H9 (cell line): ENCODE measurements around the gene AQP12A. TPM values are rescaled to one million over a fixed set of nuclear protein-coding genes. Genes with fewer than 3 reads are reported as not detected.
A peak's percentile ranks its signal among the peaks of the same experiment; 100 is the strongest.

ENCODE experiments used
- DNase-seq: peaks from one replicate; pipeline ENCODE4 v3.0.0-alpha.2; 2017
- H2AFZ ChIP-seq: one replicate; pipeline ENCODE4 v1.6.1; 2013; ENCODE audit warnings: mild to moderate bottlenecking, low read length, control low read depth, moderate library complexity
- H2AK5ac ChIP-seq: 2 replicates; pipeline ENCODE4 v1.6.1; 2013; ENCODE audit warnings: low read length, control low read depth, mixed read lengths; ENCODE audit not compliant: insufficient read length
- H2BK120ac ChIP-seq: one replicate; pipeline ENCODE4 v1.6.1; 2013; ENCODE audit warnings: low read depth, mild to moderate bottlenecking, low read length, control low read depth, inconsistent platforms; ENCODE audit not compliant: poor library complexity, severe bottlenecking
- H2BK12ac ChIP-seq: 2 replicates; pipeline ENCODE4 v1.6.1; 2013; ENCODE audit warnings: low read length, control low read depth, mixed read lengths, low read depth; ENCODE audit not compliant: insufficient read length
- H2BK15ac ChIP-seq: 2 replicates; pipeline ENCODE4 v1.6.1; 2013; ENCODE audit warnings: low read depth, low read length, control low read depth
- H2BK20ac ChIP-seq: one replicate; pipeline ENCODE4 v1.6.1; 2013; ENCODE audit warnings: low read depth, mild to moderate bottlenecking, low read length, control low read depth, inconsistent platforms; ENCODE audit not compliant: poor library complexity, severe bottlenecking
- H2BK5ac ChIP-seq: 2 replicates; pipeline ENCODE4 v1.6.1; 2013; ENCODE audit warnings: low read length, control low read depth, mixed read lengths; ENCODE audit not compliant: insufficient read length
- H3K14ac ChIP-seq: 2 replicates; pipeline ENCODE4 v1.6.1; 2013; ENCODE audit warnings: low read length, control low read depth; ENCODE audit not compliant: insufficient read depth
- H3K18ac ChIP-seq: 2 replicates; pipeline ENCODE4 v1.6.1; 2013; ENCODE audit warnings: low read depth, mild to moderate bottlenecking, mixed read lengths, low read length, control low read depth; ENCODE audit not compliant: insufficient read length
- H3K23ac ChIP-seq: 2 replicates; pipeline ENCODE4 v1.6.1; 2013; ENCODE audit warnings: low read length, control low read depth, mixed read lengths, low read depth; ENCODE audit not compliant: insufficient read length
- H3K23me2 ChIP-seq: 2 replicates; pipeline ENCODE4 v1.6.1; 2013; ENCODE audit warnings: low read depth, mild to moderate bottlenecking, mixed read lengths, low read length, control low read depth; ENCODE audit not compliant: insufficient read length, poor library complexity, severe bottlenecking
- H3K27ac ChIP-seq: 2 replicates; pipeline ENCODE4 v1.5.1; 2013; ENCODE audit warnings: low read length, control low read depth, mixed read lengths, low read depth; ENCODE audit not compliant: insufficient read length
- H3K27me3 ChIP-seq: 2 replicates; pipeline ENCODE4 v1.6.1; 2013; ENCODE audit warnings: low read length, control low read depth, inconsistent platforms; ENCODE audit not compliant: insufficient read depth
- H3K4ac ChIP-seq: 2 replicates; pipeline ENCODE4 v1.6.1; 2013; ENCODE audit warnings: low read depth, mild to moderate bottlenecking, control low read depth, inconsistent platforms, low read length, moderate library complexity
- H3K4me1 ChIP-seq: 2 replicates; pipeline ENCODE4 v1.6.1; 2013; ENCODE audit warnings: low read length, control low read depth, inconsistent platforms; ENCODE audit not compliant: insufficient read depth
- H3K4me2 ChIP-seq: 2 replicates; pipeline ENCODE4 v1.6.1; 2013; ENCODE audit warnings: low read length, control low read depth, mixed read lengths; ENCODE audit not compliant: insufficient read length, insufficient read depth
- H3K56ac ChIP-seq: 2 replicates; pipeline ENCODE4 v1.6.1; 2013; ENCODE audit warnings: low read depth, mild to moderate bottlenecking, mixed read lengths, low read length, control low read depth; ENCODE audit not compliant: insufficient read length
- H3K79me1 ChIP-seq: 2 replicates; pipeline ENCODE4 v1.6.1; 2013; ENCODE audit warnings: low read depth, mild to moderate bottlenecking, moderate library complexity, low read length, control low read depth, inconsistent platforms; ENCODE audit not compliant: insufficient read depth, poor library complexity, severe bottlenecking
- H3K79me2 ChIP-seq: 2 replicates; pipeline ENCODE4 v1.6.1; 2013; ENCODE audit warnings: low read length, control low read depth, inconsistent platforms; ENCODE audit not compliant: insufficient read depth
- H3K9ac ChIP-seq: 2 replicates; pipeline ENCODE4 v1.6.1; 2013; ENCODE audit warnings: low read length, control low read depth, mixed read lengths; ENCODE audit not compliant: insufficient read length; ENCODE audit errors: extremely low read depth
- H3K9me3 ChIP-seq: one replicate; pipeline ENCODE4 v1.6.1; 2013; ENCODE audit warnings: low read depth, low read length, inconsistent platforms; ENCODE audit not compliant: control insufficient read depth
- H3T11ph ChIP-seq: one replicate; pipeline ENCODE4 v1.6.1; 2013; ENCODE audit warnings: mild to moderate bottlenecking, low read length, control low read depth, inconsistent platforms
- H4K20me1 ChIP-seq: one replicate; pipeline ENCODE4 v1.6.1; 2013; ENCODE audit not compliant: control insufficient read depth, insufficient read length, insufficient read depth
- H4K5ac ChIP-seq: 2 replicates; pipeline ENCODE4 v1.6.1; 2013; ENCODE audit warnings: low read depth, mild to moderate bottlenecking, mixed read lengths, low read length, control low read depth; ENCODE audit not compliant: insufficient read length
- H4K8ac ChIP-seq: replicated peaks from 2 replicates; pipeline ENCODE4 v1.6.1; 2013; ENCODE audit warnings: low read length, control low read depth, mixed read lengths, low read depth; ENCODE audit not compliant: insufficient read length
- H4K91ac ChIP-seq: 2 replicates; pipeline ENCODE4 v1.6.1; 2013; ENCODE audit warnings: low read depth, mild to moderate bottlenecking, moderate library complexity, mixed read lengths, low read length, control low read depth; ENCODE audit not compliant: insufficient read length
- H3K27ac Mint-ChIP-seq, 3 experiments: 2 replicates in 2 of 3; 3 replicates in 1 of 3; pipeline ENCODE4 v1.8.0; 2020 to 2021; ENCODE audit warnings: mixed read lengths in 3 of 3, mild to moderate bottlenecking in 1 of 3, moderate library complexity in 1 of 3
- H3K27me3 Mint-ChIP-seq: 2 replicates; pipeline ENCODE4 v1.8.0; 2021; ENCODE audit warnings: low read depth, mild to moderate bottlenecking, moderate library complexity, mixed read lengths
- H3K36me3 Mint-ChIP-seq, 3 experiments: 2 replicates in 2 of 3; 3 replicates in 1 of 3; pipeline ENCODE4 v1.8.0; 2020 to 2021; ENCODE audit warnings: low read depth in 3 of 3, mixed read lengths in 3 of 3; ENCODE audit not compliant: insufficient read depth in 1 of 3
- H3K4me1 Mint-ChIP-seq, 2 experiments: 2 replicates each; pipeline ENCODE4 v1.8.0; 2020; ENCODE audit warnings: mixed read lengths in 2 of 2
- H3K4me3 Mint-ChIP-seq, 2 experiments: 2 replicates in 1 of 2; 3 replicates in 1 of 2; pipeline ENCODE4 v1.8.0; 2020 to 2021; ENCODE audit warnings: mild to moderate bottlenecking in 2 of 2, mixed read lengths in 2 of 2, moderate library complexity in 1 of 2
- H3K9me3 Mint-ChIP-seq, 2 experiments: 2 replicates in 1 of 2; 3 replicates in 1 of 2; pipeline ENCODE4 v1.8.0; 2020; ENCODE audit warnings: mild to moderate bottlenecking in 2 of 2, mixed read lengths in 2 of 2, moderate library complexity in 1 of 2
- CTCF ChIP-seq: fragments of 200-600 bp; sonication (generic); conservative IDR thresholded peaks from 3 replicates; pipeline ENCODE4 v1.8.0; 2021; ENCODE audit warnings: antibody characterized with exemption, mild to moderate bottlenecking
- WGBS: extraction: QIAGEN DNeasy Blood & Tissue Kit; methylation state at CpG from one replicate; pipeline ENCODE4 v1.1.7; 2013; ENCODE audit warnings: missing lambda C conversion rate, low lambda C conversion rate, mixed read lengths; ENCODE audit not compliant: insufficient read length; ENCODE audit errors: extremely low coverage; 5-methylcytosine and 5-hydroxymethylcytosine counted together
- total RNA-seq: library from RNA; stranded (reverse); gene quantifications from 2 replicates; pipeline ENCODE4 v1.2.1, GENCODE V29; 2021

AQP12A gene
- total RNA-seq, 1 experiment from 2014 or later, result not detected

GRCh38 chr2:240742602-240743095, 51.0 kb downstream of the AQP12A start:
- peak; percentile 42 for TF ChIP-seq CTCF
- no peak overlapping the region for H3K56ac ChIP-seq
- no peak for DNase-seq
- peaks cover 59 to 88% (median 85%) of the 10 kb centered on the region in 3 experiments for H3K36me3 Mint-ChIP-seq
- WGBS, result no CpG with 5 or more reads among the region's 13 CpGs
- H2BK120ac ChIP-seq, result no peak overlapping the region
- no peak overlapping the region for H4K91ac ChIP-seq
- H3K9ac ChIP-seq, result no peak overlapping the region
- H3K18ac ChIP-seq, result no peak overlapping the region
- H2AK5ac ChIP-seq, result no peak overlapping the region
- H3K9me3 Mint-ChIP-seq, result no peaks in the 10 kb centered on the region
- no peak overlapping the region for H3K4ac ChIP-seq
- no peaks in the 10 kb centered on the region for H3K79me1 ChIP-seq
- peak overlapping the region in 1 of 3 experiments; percentile 94; a peak in 3 of 7 replicates for H3K27ac Mint-ChIP-seq
- no peak overlapping the region for H2BK15ac ChIP-seq
- no peaks in the 10 kb centered on the region; the same call in 1 of the 2 replicates for H3K27me3 Mint-ChIP-seq
- H4K5ac ChIP-seq, result no peak overlapping the region
- no peak overlapping the region for H2BK5ac ChIP-seq
- H3T11ph ChIP-seq, result no peak overlapping the region
- no peaks in the 10 kb centered on the region for H3K79me2 ChIP-seq
- H3K23me2 ChIP-seq, result no peaks in the 10 kb centered on the region
- no peaks in the 10 kb centered on the region for H3K9me3 ChIP-seq
- no peaks in the 10 kb centered on the region for H3K4me1 ChIP-seq
- H3K4me3 Mint-ChIP-seq, result no peak overlapping the region
- H2BK12ac ChIP-seq, result no peak overlapping the region
- H3K27me3 ChIP-seq, result no peaks in the 10 kb centered on the region
- no peaks in the 10 kb centered on the region for H4K20me1 ChIP-seq
- H3K14ac ChIP-seq, result no peak overlapping the region
- H3K4me2 ChIP-seq, result no peak overlapping the region
- no peak overlapping the region for H2BK20ac ChIP-seq
- H3K4me1 Mint-ChIP-seq, result no peaks in the 10 kb centered on the region
- no peak overlapping the region for H2AFZ ChIP-seq
- H3K27ac ChIP-seq, result no peak overlapping the region
- no peak overlapping the region for H4K8ac ChIP-seq
- no peak overlapping the region for H3K23ac ChIP-seq
